HUES6 (cell line): ENCODE data around the gene USH2A.
A peak's percentile ranks its signal among the peaks of the same experiment; 100 is the strongest.
"Not testable (repeated sequence)": the region's sequence is repeated elsewhere in the genome, so short reads cannot be mapped to it uniquely, and the experiment has no call there.

Experiments
- H3K27ac ChIP-seq: 2 replicates; pipeline ENCODE4 v1.7.0; 2013; ENCODE audit warnings: low read depth, mild to moderate bottlenecking, low read length, inconsistent platforms
- H3K27me3 ChIP-seq: 2 replicates; pipeline ENCODE4 v1.6.1; 2013; ENCODE audit warnings: low read length; ENCODE audit not compliant: control insufficient read depth, insufficient read depth
- H3K36me3 ChIP-seq: 2 replicates; pipeline ENCODE4 v1.6.1; 2013; ENCODE audit warnings: low read length; ENCODE audit not compliant: control insufficient read depth, insufficient read depth
- H3K4me1 ChIP-seq: 2 replicates; pipeline ENCODE4 v1.6.1; 2013; ENCODE audit warnings: low read length; ENCODE audit not compliant: control insufficient read depth, insufficient read depth
- H3K4me3 ChIP-seq: 2 replicates; pipeline ENCODE4 v1.5.1; 2013; ENCODE audit warnings: low read depth, low read length
- H3K9ac ChIP-seq: one replicate; pipeline ENCODE4 v1.6.1; 2013; ENCODE audit warnings: mild to moderate bottlenecking, low read length
- H3K9me3 ChIP-seq: 2 replicates; pipeline ENCODE4 v1.6.1; 2013; ENCODE audit warnings: low read depth, low read length; ENCODE audit not compliant: control insufficient read depth, insufficient read depth

Gene USH2A

DNA sequence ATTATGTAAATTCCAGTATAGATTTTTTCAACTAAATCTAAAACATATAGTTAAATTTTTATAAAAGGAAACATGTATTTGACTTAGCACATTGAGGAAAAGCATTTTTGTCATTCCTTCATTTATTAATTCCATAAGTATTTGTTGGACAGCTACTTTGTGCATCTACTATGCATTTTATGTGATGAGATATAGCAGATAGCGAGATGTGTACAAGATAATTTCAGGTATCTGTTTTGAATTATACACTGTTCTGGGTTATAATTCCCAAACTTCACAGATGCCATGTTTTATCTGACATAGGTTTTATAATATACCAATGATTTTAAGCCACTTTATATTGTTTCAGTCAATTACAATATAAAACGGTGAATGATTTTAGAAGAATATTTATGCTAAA lies 398.7 kb downstream of the USH2A start:
- Histone ChIP-seq H3K4me3 (no peak overlapping the region), H3K27ac (no peak overlapping the region), H3K9ac (no peak overlapping the region), H3K36me3 (no peaks in the 10 kb centered on the region), H3K4me1 (no peaks in the 10 kb centered on the region), H3K9me3 (no peaks in the 10 kb centered on the region), H3K27me3 (no peaks in the 10 kb centered on the region)

DNA sequence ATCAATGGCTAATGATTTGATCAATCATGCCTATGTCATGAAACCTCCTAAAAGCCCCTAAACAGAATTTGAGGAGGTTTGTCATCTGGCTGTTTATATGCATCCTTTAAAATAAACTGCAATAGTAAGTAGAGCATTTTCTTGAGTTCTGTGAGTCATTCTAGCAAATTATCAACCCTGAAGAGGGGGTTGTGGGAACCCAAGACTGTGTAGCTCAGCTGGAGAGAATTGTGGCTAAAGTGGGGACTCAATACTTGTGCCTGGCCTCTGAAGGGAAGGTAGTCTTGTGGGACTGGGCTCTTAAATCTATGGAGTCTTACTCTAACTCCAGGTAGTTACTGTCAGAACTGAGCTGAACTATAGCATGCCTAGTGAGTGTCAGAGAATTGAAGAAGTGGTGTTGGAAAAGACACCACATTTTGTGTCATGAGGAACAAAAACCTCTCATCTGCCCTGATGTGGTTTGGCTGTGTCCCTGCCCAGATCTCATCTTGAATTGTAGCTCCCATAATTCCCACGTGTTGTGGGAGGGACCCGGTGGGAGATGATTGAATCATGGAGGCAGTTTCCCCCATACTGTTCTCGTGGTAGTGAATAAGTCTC lies 402.4 kb downstream of the USH2A start:
- H3K4me1 ChIP-seq: no peaks in the 10 kb centered on the region
- H3K4me3 ChIP-seq: no peak overlapping the region

DNA sequence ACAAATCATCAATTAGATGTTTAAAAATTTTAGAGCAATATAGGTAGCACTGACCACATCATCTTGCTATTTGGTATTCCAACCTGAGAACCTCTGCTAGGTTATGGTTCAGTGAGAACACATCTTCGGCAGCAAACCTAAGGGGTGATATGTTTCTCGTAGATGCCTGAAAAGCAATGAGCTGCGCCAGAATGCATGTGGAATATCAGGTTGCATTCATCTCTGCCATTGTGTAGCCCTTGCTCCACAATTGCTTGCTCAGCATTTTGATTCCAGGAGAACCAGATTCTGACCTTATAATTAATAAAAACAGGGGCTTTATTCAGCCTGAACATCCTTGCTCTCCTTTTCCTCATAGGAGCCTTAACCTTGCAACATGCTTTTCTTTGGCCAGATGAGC lies 408.1 kb downstream of the USH2A start:
- Histone ChIP-seq H3K27ac (peak overlapping the region; percentile 41; the same call in 1 of the 2 replicates), H3K4me3 (no peak overlapping the region), H3K4me1 (peaks cover 17% of the 10 kb centered on the region), H3K36me3 (no peaks in the 10 kb centered on the region; the same call in 1 of the 2 replicates), H3K27me3 (no peaks in the 10 kb centered on the region), H3K9me3 (no peaks in the 10 kb centered on the region), H3K9ac (no peak overlapping the region)

More for the DNA sequence above, 402.4 kb downstream of the USH2A start:
- no peak overlapping the region for H3K27ac ChIP-seq
- H3K27me3 ChIP-seq: no peaks in the 10 kb centered on the region
- H3K36me3 ChIP-seq: no peaks in the 10 kb centered on the region
- no peaks in the 10 kb centered on the region for H3K9me3 ChIP-seq
- no peak overlapping the region for H3K9ac ChIP-seq

DNA sequence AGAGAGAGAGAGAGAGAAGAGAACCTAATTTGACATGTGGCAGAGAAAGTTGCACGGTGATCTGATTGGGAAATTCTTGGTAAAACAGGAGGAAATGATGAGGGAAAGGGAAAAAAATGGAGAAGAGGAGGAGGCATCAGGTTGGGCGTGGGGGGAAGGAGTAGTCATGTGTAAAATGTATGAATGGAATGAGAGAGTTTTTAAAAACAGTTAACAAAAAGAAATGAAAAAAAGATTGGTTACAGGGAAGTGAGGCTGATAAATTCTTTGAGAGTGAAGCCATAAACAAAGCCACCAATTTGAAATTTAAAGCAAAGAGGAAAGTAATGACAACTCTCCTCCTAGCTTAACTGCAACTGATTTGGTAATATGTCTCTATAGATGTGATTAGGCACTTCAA lies 409.2 kb downstream of the USH2A start:
- peak overlapping the region; percentile 38 for H3K9ac ChIP-seq
- no peak overlapping the region for H3K4me3 ChIP-seq
- no peaks in the 10 kb centered on the region for H3K27me3 ChIP-seq
- peaks cover 17% of the 10 kb centered on the region for H3K4me1 ChIP-seq
- H3K9me3 ChIP-seq: no peaks in the 10 kb centered on the region
- no peaks in the 10 kb centered on the region; the same call in 1 of the 2 replicates for H3K36me3 ChIP-seq
- H3K27ac ChIP-seq: peak overlapping the region; percentile 41; the same call in 1 of the 2 replicates

DNA sequence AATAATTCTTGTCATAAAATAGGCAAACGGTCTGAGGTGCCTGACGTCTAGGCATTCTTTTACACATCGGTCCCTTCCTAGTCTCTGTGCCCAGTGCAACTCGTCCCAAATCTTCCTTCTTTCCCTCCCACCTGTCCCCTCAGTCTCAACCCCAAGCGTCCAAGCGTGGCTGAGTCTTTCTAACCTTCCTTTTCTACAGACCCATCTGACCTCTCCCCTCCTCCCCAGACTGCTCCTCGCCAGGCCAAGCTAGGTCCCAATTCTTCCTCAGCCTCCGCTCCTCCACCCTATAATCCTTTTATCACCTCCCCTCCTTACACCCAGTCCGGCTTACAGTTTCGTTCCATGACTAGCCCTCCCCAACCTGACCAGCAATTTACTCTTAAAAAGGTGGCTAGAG lies 413.8 kb downstream of the USH2A start:
- not testable (repeated sequence) for H3K27ac ChIP-seq, H3K27me3 ChIP-seq, H3K36me3 ChIP-seq, H3K4me1 ChIP-seq, H3K9me3 ChIP-seq
- Histone ChIP-seq H3K9ac (peak overlapping the region; percentile 79), H3K4me3 (peak overlapping the region; percentile 39; the same call in 1 of the 2 replicates)

DNA sequence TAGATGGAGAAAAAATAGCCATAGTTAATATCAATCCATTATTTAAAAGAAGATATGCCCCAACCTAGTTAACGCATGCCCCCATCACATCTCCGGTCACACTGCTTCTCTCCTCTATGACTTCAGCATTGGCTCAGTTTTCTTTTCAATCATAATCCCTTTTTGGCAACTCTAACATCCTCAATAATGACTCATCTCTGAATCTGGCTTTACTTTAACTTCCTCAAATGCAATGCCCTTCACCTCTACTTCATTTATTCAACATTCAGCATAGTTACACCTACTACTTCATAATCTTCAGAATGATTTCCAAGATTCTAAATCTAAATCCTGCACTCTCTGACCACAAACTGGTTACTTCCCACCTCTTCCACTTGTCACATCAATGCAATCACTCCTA lies 417.3 kb downstream of the USH2A start:
- H3K9me3 ChIP-seq: no peaks in the 10 kb centered on the region
- no peaks in the 10 kb centered on the region for H3K36me3 ChIP-seq
- no peak overlapping the region for H3K9ac ChIP-seq
- H3K27me3 ChIP-seq: no peaks in the 10 kb centered on the region
- no peaks in the 10 kb centered on the region; the same call in 1 of the 2 replicates for H3K4me1 ChIP-seq
- no peak overlapping the region for H3K27ac ChIP-seq
- H3K4me3 ChIP-seq: no peak overlapping the region

DNA sequence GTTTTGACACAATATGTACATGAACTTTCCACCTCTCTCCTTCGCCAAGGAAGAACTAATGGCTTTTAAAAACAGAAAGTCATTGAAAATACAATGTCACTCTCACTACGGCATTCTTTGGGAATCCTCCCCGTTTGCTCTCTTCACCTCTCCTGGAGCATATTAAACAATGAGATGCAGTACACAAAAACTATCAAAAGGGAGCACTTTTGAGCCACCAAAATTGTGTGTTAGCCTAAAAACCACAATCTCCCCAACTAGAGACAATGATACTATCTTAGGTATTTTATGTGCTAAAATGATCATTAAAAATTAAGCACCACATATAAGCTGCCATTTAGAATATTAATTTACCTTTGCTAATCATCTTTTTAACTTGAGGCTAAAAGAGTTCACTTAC lies 430.6 kb downstream of the USH2A start:
- Histone ChIP-seq H3K27ac (no peak overlapping the region), H3K4me3 (no peak overlapping the region), H3K9me3 (no peaks in the 10 kb centered on the region), H3K4me1 (0 out of 2 replicates have a peak, but pooled peaks cover 3% of the 10 kb centered on the region), H3K27me3 (no peaks in the 10 kb centered on the region), H3K36me3 (no peaks in the 10 kb centered on the region), H3K9ac (no peak overlapping the region)

DNA sequence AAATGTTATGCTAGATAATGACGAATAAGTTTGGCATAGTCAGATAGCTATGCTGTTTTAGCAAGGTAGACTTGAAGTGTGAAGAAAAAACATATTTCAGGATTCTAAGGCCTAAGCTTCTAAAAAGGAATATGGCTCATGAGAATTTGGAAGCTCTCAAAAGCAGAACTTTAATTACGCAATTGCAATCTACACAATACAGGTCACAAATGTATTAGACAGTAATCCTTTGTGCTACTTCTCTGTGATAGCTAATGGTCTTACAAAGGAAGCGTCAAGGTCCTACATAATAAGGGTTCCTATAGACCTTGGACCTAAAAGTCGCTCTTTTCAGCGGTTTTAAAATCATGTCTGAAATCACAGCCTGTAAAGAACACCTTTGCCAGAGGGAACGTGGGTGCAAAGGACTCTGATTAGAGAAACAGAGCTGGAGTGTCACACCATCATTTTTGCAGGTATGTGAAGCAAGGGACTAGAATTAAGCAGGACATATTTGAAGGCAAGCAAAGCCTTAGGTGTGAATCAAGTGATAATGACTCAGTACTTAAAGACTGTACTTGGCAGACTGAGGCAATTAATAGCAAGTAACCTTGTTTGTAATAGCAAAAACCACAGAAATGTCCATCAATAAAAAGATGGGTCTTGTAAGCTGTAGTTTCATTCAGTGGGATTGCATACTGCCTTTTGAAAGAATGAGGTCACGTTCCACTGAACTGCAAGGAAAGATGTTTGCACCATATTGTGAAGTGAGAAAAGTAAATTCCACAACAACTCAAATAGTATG lies 436.0 kb downstream of the USH2A start:
- H3K4me3 ChIP-seq: no peak overlapping the region
- H3K9me3 ChIP-seq: no peaks in the 10 kb centered on the region

DNA sequence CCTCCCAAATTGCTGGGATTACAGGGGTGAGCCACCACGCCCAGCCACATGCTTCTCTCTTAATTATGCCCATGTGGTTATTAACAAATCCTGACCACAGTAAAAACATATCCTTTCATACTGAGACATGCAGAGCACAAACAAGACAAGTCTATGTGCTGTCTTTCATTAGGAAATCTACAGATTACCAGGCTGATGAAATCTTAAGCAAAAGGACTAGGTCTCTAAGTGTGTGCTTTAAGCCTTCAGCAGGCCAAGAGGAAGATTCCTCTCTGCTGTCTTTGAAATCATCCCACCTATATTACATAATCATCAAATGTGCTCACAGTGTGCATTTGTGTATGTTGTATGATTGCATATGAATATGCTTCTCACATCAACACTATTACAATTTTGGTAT lies 436.8 kb downstream of the USH2A start:
- Histone ChIP-seq H3K27ac (no peak overlapping the region), H3K9me3 (no peaks in the 10 kb centered on the region), H3K27me3 (no peaks in the 10 kb centered on the region), H3K36me3 (no peaks in the 10 kb centered on the region), H3K4me3 (no peak overlapping the region), H3K4me1 (peaks cover 4% of the 10 kb centered on the region; the same call in 1 of the 2 replicates), H3K9ac (no peak overlapping the region)

More for the DNA sequence above, 436.0 kb downstream of the USH2A start:
- no peak overlapping the region for H3K9ac ChIP-seq
- H3K27ac ChIP-seq: no peak overlapping the region
- H3K27me3 ChIP-seq: no peaks in the 10 kb centered on the region
- peaks cover 4% of the 10 kb centered on the region; the same call in 1 of the 2 replicates for H3K4me1 ChIP-seq
- H3K36me3 ChIP-seq: no peaks in the 10 kb centered on the region

DNA sequence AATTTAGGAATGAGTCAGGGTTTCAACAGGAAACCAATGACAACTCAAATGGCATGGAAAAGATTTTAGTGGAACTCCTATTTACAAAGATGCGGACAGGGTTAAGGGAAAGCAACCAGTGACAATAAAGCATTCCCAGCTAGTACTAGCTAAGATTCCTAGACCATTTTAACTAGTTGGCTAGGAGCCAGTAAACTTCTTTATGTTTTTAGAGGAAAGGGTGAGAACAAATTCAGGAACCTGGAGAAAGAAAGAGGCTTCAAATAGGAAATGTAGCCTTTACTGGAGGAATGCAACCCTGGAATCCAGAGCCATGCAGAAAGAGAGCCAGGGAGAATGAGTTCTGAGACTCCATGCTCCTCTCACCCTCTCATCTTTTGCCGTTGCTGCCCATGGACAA lies 439.6 kb downstream of the USH2A start:
- Histone ChIP-seq H3K27ac (no peak overlapping the region), H3K4me1 (peaks cover 4% of the 10 kb centered on the region; the same call in 1 of the 2 replicates), H3K9me3 (no peaks in the 10 kb centered on the region), H3K4me3 (no peak overlapping the region), H3K36me3 (no peaks in the 10 kb centered on the region), H3K9ac (no peak overlapping the region), H3K27me3 (no peaks in the 10 kb centered on the region)

DNA sequence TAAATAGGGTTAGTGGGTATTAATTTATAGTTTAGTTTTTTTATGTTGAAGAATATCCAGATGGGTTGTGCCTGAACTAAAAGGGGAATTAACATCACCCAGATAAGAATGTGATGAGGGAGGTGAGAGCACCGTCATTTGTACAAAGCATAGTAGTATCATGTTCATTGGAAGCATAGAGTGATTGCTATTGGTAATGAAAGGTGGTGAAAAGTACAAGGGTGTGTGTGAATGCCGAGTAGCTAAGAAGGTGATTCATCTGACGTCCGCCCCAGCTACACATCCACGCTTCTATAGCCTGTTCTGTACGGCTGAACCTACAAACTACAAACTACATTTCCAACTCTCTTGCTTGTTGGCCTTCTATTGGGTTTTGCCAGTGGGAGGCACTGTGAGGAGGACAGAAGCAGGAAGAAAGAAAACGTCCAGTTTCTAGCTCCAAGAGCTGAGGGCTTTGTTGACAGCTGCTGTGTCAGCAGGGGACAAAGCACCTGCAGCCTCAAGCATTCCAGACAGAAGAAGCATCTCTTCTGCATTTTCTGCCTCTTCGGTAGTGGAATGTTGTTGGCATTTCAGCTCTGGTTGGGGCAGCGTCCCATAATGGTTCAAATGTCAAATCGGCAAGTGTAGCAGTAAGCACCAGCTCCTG lies 451.3 kb downstream of the USH2A start:
- no peak overlapping the region for H3K27ac ChIP-seq
- H3K27me3 ChIP-seq: no peaks in the 10 kb centered on the region
- H3K4me1 ChIP-seq: no peaks in the 10 kb centered on the region

More for the DNA sequence above, 451.3 kb downstream of the USH2A start:
- no peaks in the 10 kb centered on the region for H3K36me3 ChIP-seq
- no peak overlapping the region for H3K9ac ChIP-seq
- H3K4me3 ChIP-seq: no peak overlapping the region
- H3K9me3 ChIP-seq: no peaks in the 10 kb centered on the region
